SJCRH30 (cell line): ENCODE measurements around the gene EBPL. TPM values are rescaled to one million over a fixed set of nuclear protein-coding genes. Genes with fewer than 3 reads are reported as not detected.
A peak's percentile ranks its signal among the peaks of the same experiment; 100 is the strongest.
"Not testable (repeated sequence)": the region's sequence is repeated elsewhere in the genome, so short reads cannot be mapped to it uniquely, and the experiment has no call there.

Experiments
- DNase-seq, 2 experiments: peaks; one replicate each; pipeline ENCODE4 v3.0.0-alpha.2; 2015 to 2020
- H3K27ac ChIP-seq: fragments of 250-450 bp; sonication (Bioruptor Pico); 2 replicates; pipeline ENCODE4 v1.5.1; 2020; ENCODE audit warnings: mild to moderate bottlenecking, moderate library complexity
- H3K27me3 ChIP-seq: fragments of 250-450 bp; sonication (Bioruptor Pico); 2 replicates; pipeline ENCODE4 v1.5.1; 2020; ENCODE audit warnings: mild to moderate bottlenecking, moderate library complexity
- H3K36me3 ChIP-seq: fragments of 250-450 bp; sonication (Bioruptor Pico); 2 replicates; pipeline ENCODE4 v1.5.1; 2020; ENCODE audit warnings: mild to moderate bottlenecking, moderate library complexity
- H3K4me1 ChIP-seq: fragments of 250-450 bp; sonication (Bioruptor Pico); 2 replicates; pipeline ENCODE4 v1.5.1; 2020; ENCODE audit warnings: mild to moderate bottlenecking, moderate library complexity
- H3K4me3 ChIP-seq: fragments of 250-450 bp; sonication (Bioruptor Pico); 2 replicates; pipeline ENCODE4 v1.5.1; 2020; ENCODE audit warnings: mild to moderate bottlenecking, moderate library complexity
- H3K9me3 ChIP-seq: fragments of 250-450 bp; sonication (Bioruptor Pico); replicated peaks from 2 replicates; pipeline ENCODE4 v1.5.1; 2020; ENCODE audit warnings: mild to moderate bottlenecking, moderate library complexity
- total RNA-seq: library from RNA; depleted of rRNA; stranded (reverse); fragments of >200 nt; shearing (Covaris generic); gene quantifications from 2 replicates; pipeline ENCODE4 v1.2.3, GENCODE V29; 2014; rRNA removed

EBPL gene
- 56.6 and 62.1 TPM in 2 replicates for total RNA-seq

- Histone ChIP-seq H3K4me1 (no peaks in the 10 kb centered on the region), H3K4me3 (peak within 1 kb of the TSS; percentile 72), H3K27ac (peak within 1 kb of the TSS; percentile 68), H3K36me3 (peaks cover 3% of the 10 kb centered on the region; the same call in 1 of the 2 replicates), H3K9me3 (no peaks in the 10 kb centered on the region), H3K27me3 (no peaks in the 10 kb centered on the region)
- DNase-seq: peak; percentile 97
These were observed at the start of gene EBPL for GRCh38 chr13:49690995-49691784. Gene EBPL, minus strand, starts transcription at chr13:49691486. Its CDS starts 62 bp downstream, at chr13:49691424.

- no peak overlapping the region for H3K27ac ChIP-seq
- DNase-seq: no peak
- no peak overlapping the region for H3K4me3 ChIP-seq
- no peaks in the 10 kb centered on the region for H3K4me1 ChIP-seq
- no peaks in the 10 kb centered on the region for H3K9me3 ChIP-seq
- H3K36me3 ChIP-seq: peaks cover 37% of the 10 kb centered on the region
- H3K27me3 ChIP-seq: no peaks in the 10 kb centered on the region
These were observed 49.6 kb upstream of the EBPL start for GRCh38 chr13:49740870-49741269.

- Histone ChIP-seq H3K4me3 (no peak overlapping the region), H3K4me1 (no peaks in the 10 kb centered on the region), H3K36me3 (peaks cover 26% of the 10 kb centered on the region), H3K27ac (no peak overlapping the region), H3K27me3 (no peaks in the 10 kb centered on the region), H3K9me3 (no peaks in the 10 kb centered on the region)
- DNase-seq: no peak
These were observed 48.4 kb upstream of the EBPL start for GRCh38 chr13:49739498-49740187.

- H3K9me3 ChIP-seq: no peaks in the 10 kb centered on the region
- H3K27me3 ChIP-seq: no peaks in the 10 kb centered on the region
- peaks cover 27% of the 10 kb centered on the region for H3K36me3 ChIP-seq
- DNase-seq: no peak
- H3K4me1 ChIP-seq: no peaks in the 10 kb centered on the region
- no peak overlapping the region for H3K27ac ChIP-seq
- H3K4me3 ChIP-seq: no peak overlapping the region
These were observed 42.1 kb upstream of the EBPL start for GRCh38 chr13:49733181-49733951.

- no peak for DNase-seq
These were observed 40.5 kb upstream of the EBPL start for GRCh38 chr13:49731766-49732165.

GRCh38 chr13:49716615-49717014, 25.3 kb upstream of the EBPL start:
- H3K4me1 ChIP-seq: no peaks in the 10 kb centered on the region
- H3K36me3 ChIP-seq: peaks cover 62% of the 10 kb centered on the region
- H3K27me3 ChIP-seq: no peaks in the 10 kb centered on the region
- no peak for DNase-seq
- no peak overlapping the region for H3K27ac ChIP-seq
- peaks cover 17% of the 10 kb centered on the region; the same call in 1 of the 2 replicates for H3K9me3 ChIP-seq
- H3K4me3 ChIP-seq: no peak overlapping the region

More at GRCh38 chr13:49731766-49732165, 40.5 kb upstream of the EBPL start:
- H3K4me1 ChIP-seq: no peaks in the 10 kb centered on the region
- no peak overlapping the region for H3K27ac ChIP-seq
- H3K4me3 ChIP-seq: no peak overlapping the region
- no peaks in the 10 kb centered on the region for H3K27me3 ChIP-seq
- peaks cover 32% of the 10 kb centered on the region for H3K36me3 ChIP-seq
- no peaks in the 10 kb centered on the region for H3K9me3 ChIP-seq

GRCh38 chr13:49714757-49715156, 23.5 kb upstream of the EBPL start:
- peaks cover 17% of the 10 kb centered on the region; the same call in 1 of the 2 replicates for H3K9me3 ChIP-seq
- H3K4me1 ChIP-seq: no peaks in the 10 kb centered on the region
- no peak overlapping the region for H3K4me3 ChIP-seq
- H3K27me3 ChIP-seq: no peaks in the 10 kb centered on the region
- DNase-seq: no peak
- no peak overlapping the region for H3K27ac ChIP-seq
- peaks cover 66% of the 10 kb centered on the region for H3K36me3 ChIP-seq

- H3K4me1 ChIP-seq: no peaks in the 10 kb centered on the region
- H3K4me3 ChIP-seq: no peak overlapping the region
- no peak for DNase-seq
- H3K27me3 ChIP-seq: no peaks in the 10 kb centered on the region
- peaks cover 56% of the 10 kb centered on the region for H3K36me3 ChIP-seq
- H3K27ac ChIP-seq: no peak overlapping the region
- H3K9me3 ChIP-seq: peaks cover 17% of the 10 kb centered on the region; the same call in 1 of the 2 replicates
These were observed 20.1 kb upstream of the EBPL start for GRCh38 chr13:49711218-49711863.

GRCh38 chr13:49704264-49704663, 13.0 kb upstream of the EBPL start:
- H3K27ac ChIP-seq, DNase-seq: not testable (repeated sequence)
- H3K36me3 ChIP-seq: peaks cover 47% of the 10 kb centered on the region

GRCh38 chr13:49701491-49701890, 10.2 kb upstream of the EBPL start:
- peaks cover 43% of the 10 kb centered on the region for H3K36me3 ChIP-seq
- H3K27ac ChIP-seq: no peak overlapping the region
- no peak overlapping the region for H3K4me3 ChIP-seq
- no peaks in the 10 kb centered on the region for H3K4me1 ChIP-seq
- DNase-seq: no peak
- no peaks in the 10 kb centered on the region for H3K9me3 ChIP-seq
- no peaks in the 10 kb centered on the region for H3K27me3 ChIP-seq

More at GRCh38 chr13:49704264-49704663, 13.0 kb upstream of the EBPL start:
- not testable (repeated sequence) for H3K9me3 ChIP-seq, H3K4me3 ChIP-seq, H3K4me1 ChIP-seq, H3K27me3 ChIP-seq

- Histone ChIP-seq H3K27ac (no peak overlapping the region), H3K4me3 (no peak overlapping the region), H3K4me1 (no peaks in the 10 kb centered on the region), H3K27me3 (no peaks in the 10 kb centered on the region), H3K36me3 (peaks cover 26% of the 10 kb centered on the region), H3K9me3 (no peaks in the 10 kb centered on the region)
- no peak for DNase-seq
These were observed 6.2 kb upstream of the EBPL start for GRCh38 chr13:49697468-49697867.

GRCh38 chr13:49694446-49694845, 3.2 kb upstream of the EBPL start:
- no peak overlapping the region for H3K27ac ChIP-seq
- peaks cover 6% of the 10 kb centered on the region for H3K36me3 ChIP-seq
- H3K4me3 ChIP-seq: no peak overlapping the region
- no peaks in the 10 kb centered on the region for H3K4me1 ChIP-seq
- no peak for DNase-seq
- H3K9me3 ChIP-seq: no peaks in the 10 kb centered on the region
- H3K27me3 ChIP-seq: no peaks in the 10 kb centered on the region

- Histone ChIP-seq H3K36me3 (peaks cover 6% of the 10 kb centered on the region), H3K9me3 (no peaks in the 10 kb centered on the region), H3K27me3 (no peaks in the 10 kb centered on the region), H3K27ac (no peak overlapping the region), H3K4me1 (no peaks in the 10 kb centered on the region), H3K4me3 (no peak overlapping the region)
- DNase-seq: no peak
These were observed 2.6 kb upstream of the EBPL start for GRCh38 chr13:49693877-49694276.

- Histone ChIP-seq H3K27me3 (no peaks in the 10 kb centered on the region), H3K36me3 (peaks cover 6% of the 10 kb centered on the region; the same call in 1 of the 2 replicates), H3K4me3 (no peak overlapping the region), H3K9me3 (no peaks in the 10 kb centered on the region), H3K27ac (no peak overlapping the region), H3K4me1 (no peaks in the 10 kb centered on the region)
- DNase-seq: no peak
These were observed 2.0 kb upstream of the EBPL start for GRCh38 chr13:49693191-49693733.
